ENCODE data around the gene ZBTB48.

The ZBTB48 gene

GRCh38 chr1:6638226-6638625 is 58.4 kb downstream of the ZBTB48 start:
- no peak for TF ChIP-seq YY1 (IDR thresholded peaks at IDR 0.05; ENCODE audit: insufficient read depth, insufficient read length)
- TF ChIP-seq ZNF274 (IDR thresholded peaks at IDR 0.05; ENCODE audit: low read depth, low read length) = no peak
- no peak for TF ChIP-seq SUZ12 (IDR thresholded peaks at IDR 0.05; ENCODE audit: extremely low read depth, insufficient read depth, insufficient read length)
- DNase-seq (ENCODE audit: low read depth, low spot score) = no peak
- Histone ChIP-seq H3K4me1 (ENCODE audit: insufficient read depth, insufficient read length) (no peaks in the 10 kb centered on the region), H3K4me3 (ENCODE audit: insufficient read length, low read depth) (no peak overlapping the region), H3K9ac (ENCODE audit: insufficient read length, low read depth) (no peak overlapping the region), H3K36me3 (ENCODE audit: insufficient read depth, insufficient read length, low read length) (peaks cover 88% of the 10 kb centered on the region), H3K27me3 (ENCODE audit: insufficient read depth, insufficient read length) (no peaks in the 10 kb centered on the region), H3K9me3 (ENCODE audit: insufficient read depth, low read length) (no peaks in the 10 kb centered on the region)
